NOMO-1 treated with dmso at 0.1 percent for 144 hours (cell line): Measurements from ENCODE around the gene NR6A1.

Source experiments
- DNase-seq: peaks from one replicate; lab custom pipeline; 2025; ENCODE audit not compliant: unreplicated experiment; lab: John Stamatoyannopoulos, UW

Gene NR6A1

DNA sequence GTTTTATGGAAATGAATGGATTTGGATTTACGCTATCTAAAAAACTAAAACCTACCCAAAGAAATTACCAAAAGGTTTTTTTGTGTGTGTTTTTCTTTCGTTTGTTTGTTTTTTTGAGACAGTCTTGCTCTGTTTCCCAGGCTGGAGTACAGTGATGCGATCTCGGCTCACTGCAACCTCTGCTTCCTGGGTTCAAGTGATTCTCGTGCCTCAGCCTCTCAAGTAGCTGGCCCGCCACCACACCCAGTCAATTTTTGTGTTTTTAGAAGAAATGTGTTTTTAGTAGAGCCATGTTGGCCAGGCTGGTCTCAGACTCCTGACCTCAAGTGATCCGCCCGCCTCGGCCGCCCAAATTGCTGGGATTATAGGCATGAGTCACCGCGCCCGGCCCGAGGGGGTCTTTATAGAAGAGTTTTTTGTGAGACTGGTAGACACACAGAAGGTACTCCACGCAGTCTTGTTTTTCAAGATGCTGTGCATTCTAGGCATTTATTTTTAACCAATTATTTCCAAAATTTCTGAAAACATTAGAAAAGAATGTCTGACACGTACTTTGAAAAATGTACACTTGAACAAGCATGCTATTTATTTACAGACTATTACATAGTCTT, 75.7 kb downstream of the NR6A1 start:
- DNase-seq, result no peak

DNA sequence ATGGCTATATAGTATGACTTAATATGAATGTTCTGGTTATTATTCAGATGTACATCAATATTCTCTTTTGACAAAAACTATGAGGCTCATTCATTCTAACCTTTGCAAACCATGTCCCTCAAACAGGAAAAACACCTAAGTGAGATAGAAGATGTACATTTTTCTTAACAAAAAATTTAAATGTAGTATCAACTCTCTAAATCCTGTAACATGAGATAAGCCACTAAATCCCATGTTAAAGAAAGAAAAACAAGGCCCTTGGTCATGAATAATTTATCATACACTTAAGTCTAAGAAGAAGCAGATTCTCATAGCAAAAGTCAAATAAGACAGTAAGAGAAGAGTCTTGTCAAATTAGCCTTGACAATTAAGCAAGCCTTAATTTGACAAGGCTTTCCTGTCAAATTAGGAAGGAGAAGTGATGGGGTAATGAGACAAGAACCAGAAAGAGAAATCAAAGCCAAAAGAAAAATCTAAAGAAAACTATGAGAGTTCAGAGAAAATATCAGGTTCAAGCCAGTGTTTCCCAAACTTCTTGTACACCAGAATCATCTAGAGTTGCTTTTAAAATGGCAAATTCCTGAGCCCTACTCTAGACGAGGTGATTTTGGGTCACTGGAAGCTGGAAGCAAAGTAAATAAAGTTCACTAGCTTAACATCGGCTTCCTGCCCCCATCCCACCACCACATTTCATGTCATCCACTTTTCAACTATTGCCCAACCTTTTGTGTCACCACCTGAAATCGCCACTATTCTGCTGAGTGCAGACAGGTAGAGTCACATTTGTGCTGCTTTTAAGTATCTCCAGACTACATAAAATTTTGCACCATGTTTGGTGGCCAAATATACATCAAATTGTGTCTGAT, 76.5 kb downstream of the NR6A1 start:
- no peak for DNase-seq

DNA sequence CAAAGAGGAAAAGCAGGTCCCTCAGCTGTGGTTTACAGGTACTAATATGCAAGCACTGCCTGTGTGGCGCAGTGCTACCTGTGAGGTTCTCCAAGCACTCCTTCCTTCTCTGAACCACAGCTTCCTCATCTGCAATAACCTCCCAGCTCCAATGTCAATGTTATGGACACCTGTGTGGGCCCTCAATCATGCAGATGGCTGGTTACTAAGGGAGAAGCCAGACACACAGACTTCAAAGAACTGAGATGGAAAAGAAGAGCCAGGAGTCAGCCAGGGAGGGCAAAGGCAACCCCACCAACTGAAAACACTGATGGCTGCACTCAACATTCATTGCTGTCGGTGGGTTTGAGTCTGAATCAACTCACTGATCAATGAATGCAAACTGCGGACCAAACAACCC, 77.7 kb downstream of the NR6A1 start:
- DNase-seq, result no peak

DNA sequence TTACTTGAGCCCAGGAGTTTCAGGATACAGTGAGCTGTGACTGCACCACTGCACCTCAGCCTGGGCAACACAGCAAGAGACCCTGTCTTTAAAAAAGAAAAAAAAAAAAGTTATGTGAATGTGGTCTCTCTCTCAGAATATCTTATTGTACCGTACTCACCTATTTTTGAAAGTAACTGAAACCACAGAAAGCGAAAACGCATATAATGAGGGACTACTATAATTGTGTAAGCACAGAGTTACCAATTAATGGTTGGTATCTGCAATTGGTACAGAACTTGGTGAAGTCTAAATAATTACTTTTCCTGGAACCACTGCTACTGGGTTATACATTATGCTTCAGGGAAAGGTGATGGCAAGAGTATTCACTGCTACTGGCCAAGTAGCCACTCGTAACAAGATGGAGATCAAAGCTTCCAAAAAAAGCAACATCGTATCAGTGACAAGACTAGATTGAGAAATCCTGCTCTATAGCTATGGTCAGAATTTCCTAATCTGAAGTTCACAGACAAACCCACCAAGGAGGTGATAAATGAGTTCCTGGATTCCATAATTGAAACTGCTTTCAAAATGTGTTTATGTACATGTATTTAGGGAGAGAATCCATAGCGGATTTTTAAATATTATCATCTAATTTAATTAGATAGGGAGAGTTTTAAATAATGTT, 82.7 kb downstream of the NR6A1 start:
- DNase-seq, result no peak

DNA sequence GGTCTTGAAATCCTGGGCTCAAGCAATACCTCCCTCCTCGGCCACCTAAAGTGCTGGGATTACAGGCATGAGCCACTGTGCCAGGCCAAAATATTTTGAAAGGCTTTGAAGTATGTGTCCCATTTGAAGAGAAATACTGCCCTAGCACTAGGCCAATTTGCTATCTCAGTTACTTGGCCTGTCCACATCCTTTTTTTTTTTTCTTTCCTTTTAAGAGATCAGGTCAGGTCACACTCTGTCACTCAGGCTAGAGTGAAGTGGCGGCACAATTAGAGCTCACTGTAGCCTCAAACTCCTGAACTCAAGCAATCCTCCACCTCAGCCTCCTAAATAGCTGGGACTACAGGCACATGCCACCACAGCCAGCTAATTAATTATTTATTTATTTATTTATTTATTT, 84.2 kb downstream of the NR6A1 start:
- DNase-seq, result no peak

DNA sequence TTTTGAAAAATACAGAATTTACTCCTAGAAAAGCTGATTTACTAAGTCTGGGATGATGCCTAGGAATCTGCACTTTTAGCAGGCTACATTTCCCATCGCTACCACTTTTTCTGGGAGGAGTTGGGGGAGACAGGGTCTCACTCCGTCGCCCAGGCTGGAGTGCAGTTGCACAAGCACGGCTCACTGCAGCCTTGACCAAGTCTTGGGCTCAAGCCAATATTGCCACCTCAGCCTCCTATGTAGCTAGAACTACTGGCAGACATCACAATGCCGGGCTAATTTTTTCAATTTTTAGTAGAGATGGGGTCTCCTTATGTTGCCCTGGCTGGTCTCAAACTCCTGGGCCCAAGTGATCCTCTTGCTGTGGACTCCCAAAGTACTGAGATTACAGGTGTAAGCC, 85.9 kb downstream of the NR6A1 start:
- no peak for DNase-seq

DNA sequence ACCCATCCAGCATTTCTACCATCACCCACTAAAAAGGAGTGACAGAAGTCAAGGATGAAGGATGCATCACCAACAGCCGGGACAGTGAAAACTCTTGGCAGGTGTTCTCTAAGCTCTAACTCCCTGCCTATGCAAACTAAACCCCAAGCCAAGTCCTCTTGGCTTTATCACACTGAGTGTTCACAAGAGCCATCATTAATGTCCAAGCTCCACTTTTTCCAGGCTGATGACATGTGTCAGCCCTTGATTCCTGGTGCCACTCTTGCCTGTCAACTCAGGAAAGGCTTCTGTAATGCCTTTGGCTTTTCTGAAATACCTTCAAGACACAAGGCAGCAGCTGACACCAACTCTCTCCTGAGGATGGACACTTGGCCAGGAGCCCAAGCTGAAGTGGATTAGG, 86.9 kb downstream of the NR6A1 start:
- no peak for DNase-seq

DNA sequence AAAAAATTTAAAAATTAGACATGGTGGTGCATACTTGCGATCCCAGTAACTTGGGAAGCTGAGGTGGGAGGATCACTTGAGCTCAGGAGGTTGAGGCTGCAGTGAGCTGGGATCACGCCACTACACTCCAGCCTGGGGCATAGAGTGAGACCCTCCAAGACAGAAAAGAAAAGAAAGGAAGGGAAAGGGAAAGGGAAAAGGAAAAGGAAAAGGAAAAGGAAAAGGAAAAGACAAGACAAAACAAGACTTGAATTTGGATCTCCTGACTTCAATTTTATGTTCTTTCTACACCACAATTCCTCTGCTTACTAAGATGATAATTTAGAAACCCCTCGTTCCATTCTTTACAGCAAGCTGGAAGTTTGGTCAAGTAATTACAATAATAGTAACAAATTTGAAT, 88.1 kb downstream of the NR6A1 start:
- no peak for DNase-seq

DNA sequence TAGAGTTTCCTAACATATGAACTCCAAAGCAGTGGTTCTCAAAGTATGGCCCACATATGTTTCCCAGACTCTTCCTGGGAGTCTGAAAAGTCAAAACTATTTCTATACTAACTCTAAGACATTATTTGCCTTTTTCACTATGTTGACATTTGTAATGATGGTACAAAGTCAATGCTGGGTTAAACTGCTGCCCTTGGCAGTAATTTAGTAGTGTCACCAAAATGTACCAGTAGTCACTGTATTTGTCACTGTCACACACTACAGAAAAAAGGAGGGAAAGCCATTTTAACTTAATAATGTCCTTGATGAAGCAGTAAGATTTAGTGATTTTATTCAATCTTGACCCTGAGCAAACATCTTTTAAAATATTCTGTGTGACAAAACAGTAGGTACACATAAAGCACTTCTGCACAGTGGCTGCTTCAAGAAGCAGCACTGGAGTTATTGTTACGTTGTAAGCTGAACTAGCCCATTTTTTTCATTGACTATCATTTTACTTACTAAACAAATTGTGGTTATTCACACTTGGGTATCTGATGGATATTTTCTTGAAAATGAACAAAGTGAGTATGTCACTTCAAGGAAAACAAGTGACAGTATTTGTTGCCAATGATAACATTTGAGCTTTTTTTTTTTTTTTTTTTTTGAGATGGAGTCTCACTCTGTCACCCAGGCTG, 90.3 kb downstream of the NR6A1 start:
- no peak for DNase-seq

DNA sequence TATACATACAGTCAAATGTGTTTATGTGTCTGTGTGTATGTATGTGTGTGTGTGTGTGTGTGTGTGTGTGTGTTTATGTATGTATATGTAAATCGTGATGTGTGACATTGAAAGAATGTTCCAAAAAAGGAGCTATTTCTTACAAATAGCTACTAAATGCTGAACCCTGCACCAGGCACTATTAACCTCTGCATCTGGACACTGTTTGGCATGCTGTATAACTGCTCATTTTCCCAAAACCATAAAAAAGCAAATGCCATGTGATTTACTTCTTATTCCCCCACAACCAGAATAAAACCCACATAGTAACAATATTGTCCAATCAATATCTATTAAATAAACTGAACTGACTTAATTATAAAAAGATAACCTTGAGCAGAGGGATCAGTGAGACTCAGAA, 91.1 kb downstream of the NR6A1 start:
- no peak for DNase-seq

DNA sequence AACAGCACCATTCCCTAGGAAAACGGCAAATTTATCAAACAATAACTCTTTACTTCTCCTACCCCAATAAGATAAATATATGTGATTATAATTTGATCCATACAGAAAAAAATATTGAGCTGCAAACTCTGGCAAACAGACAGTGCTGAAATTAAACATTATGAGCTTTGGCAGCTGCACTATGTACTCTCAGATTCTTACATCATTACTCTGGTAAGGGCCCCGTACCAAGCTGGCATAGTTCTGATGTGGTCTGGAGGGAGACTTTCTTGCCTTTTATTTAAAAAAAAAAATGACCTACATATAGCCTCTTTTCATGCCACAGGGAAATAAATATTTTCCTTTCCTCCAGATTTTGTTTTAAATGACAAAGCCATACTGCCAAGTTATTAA, 95.0 kb downstream of the NR6A1 start:
- no peak for DNase-seq

DNA sequence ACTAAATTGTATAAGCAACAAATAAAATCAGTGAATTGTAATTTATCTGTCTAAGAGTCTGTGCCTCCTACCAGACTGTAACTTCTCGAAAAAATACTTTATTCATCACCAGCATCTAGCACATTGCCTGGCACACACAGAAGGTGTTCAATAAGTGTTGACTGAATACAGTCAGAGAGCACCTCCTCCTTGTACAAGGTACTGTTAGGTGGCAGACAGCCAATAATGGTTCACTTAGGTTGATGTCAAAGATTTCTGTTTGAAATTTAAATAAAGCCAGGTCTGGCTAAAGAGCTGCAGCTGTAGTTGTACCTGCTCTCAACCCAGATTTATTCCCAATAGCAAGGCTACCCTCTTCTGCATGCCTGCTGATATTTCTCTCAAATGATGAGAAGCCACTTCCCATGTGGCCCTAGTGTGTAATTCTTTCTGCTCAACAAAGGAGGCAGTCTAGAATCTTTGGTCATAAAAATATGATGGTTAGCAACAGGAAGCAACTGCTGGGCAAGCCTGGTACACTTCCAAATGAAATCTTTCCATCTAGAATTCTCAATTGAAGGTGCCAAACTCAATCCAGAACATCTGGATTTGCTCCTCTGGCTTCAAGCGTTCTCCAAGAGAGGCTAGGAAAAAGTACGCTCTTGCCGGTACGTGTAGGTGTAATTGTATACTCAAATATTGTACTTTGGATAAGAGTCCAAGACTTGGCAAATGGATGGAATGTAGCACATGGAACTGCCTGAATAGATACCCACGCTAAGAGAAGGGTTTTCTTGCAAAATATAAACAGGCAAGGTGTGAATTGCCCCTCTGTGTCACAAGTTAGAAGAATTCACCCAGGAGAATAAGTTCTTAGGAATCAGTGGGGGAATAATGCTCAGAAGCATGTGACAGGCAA, 95.6 kb downstream of the NR6A1 start:
- DNase-seq, result no peak

DNA sequence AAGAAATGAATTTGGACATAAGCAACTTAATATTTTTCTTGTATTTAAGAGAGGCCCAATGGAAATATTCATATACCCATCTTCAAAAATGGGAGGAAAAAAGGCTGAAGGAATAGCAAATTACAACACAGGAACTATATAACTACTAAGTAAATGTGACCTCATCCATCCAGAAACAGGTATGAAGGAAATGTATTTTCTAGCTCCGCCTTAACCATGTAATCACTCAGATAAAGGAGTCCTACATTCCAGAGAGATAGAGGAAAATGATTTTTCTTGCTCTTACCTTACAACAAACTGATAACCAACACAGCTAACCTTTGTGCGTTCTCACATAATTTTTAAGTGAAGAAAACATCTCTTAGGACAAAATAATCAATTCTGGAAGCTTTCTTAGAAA, 96.5 kb downstream of the NR6A1 start:
- no peak for DNase-seq

DNA sequence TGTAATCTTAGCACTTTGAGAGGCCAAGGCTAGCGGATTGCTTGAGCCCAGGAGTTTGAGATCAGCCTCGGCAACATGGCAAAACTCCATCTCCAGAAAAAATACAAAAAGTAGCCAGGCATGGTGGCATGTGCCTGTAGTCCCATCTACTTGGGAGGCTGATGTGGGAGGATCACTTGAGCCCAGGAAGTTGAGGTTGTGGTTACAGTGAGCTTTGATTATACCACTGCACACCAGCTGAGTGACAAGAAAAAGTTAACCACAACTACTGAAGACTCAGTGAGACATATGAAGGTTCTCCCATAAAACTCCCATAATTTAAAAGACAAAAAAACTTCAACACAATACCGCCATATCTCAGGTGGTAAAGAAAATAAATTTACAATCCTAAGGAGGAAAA, 98.0 kb downstream of the NR6A1 start:
- DNase-seq, result no peak

DNA sequence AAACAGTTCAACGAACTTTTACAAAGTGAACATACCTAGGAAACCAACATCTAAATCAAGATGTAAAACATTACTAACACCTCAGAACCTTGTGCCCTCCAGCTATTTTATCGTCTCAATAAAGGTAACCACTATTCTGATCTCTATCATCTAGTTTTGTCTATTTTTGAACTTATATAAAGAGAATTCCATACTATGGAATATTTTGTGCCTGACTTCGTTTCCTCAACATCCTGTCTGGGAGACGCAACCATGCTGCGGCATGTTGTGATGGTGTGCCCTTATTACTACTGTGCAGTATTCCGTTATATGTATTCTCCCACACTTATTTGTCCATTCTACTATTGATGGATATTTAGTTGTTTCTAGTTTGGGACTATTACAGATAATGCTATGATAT, 99.2 kb downstream of the NR6A1 start:
- DNase-seq, result no peak

DNA sequence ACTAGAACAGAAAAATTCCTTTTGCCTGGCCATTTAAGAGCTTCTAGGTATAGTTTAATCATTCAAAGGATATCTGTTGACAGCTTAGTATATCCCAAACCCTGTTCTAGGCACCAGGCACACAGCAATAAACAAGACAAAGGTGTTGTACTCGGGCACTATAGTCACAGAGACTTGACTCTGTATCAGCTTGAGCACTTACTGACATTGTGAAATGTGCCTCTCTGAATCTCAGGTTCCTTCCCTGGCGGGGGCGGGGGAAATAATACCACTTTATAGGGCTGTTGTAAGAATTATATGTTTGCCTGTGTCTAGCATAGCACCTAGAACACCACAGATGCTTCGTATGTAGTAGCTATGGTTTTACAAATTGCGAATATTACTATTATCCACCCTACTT, 104.5 kb downstream of the NR6A1 start:
- DNase-seq, result no peak

DNA sequence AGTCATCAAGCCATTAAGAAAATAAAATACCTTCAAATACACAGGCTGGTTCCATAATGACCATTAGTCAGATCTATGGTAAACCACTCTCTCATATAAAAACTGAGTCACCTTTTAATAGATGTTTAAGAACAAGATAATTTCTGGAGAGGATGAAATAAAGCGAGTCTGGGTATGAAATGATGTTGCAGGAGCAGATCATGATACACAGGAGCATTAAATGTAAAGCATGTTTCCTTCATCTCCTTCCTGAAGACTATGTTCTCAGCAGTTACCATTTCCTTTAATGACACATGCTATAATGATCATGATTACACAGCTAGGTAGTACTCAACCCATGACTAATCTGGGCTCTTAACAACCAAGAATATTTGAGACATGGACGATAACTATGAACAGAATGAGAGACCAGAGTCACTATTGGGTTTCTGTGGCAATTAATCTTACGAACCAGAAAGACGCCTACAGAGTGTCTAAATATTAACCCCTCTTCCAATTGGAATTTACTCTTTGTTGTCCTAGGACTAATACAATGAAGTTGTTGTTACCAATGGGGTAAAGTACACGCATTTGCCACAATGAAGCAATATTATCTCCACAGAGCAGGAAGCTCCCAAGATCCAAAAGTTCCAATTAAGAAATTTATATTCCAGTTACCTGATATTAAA, 105.6 kb downstream of the NR6A1 start:
- DNase-seq, result no peak

DNA sequence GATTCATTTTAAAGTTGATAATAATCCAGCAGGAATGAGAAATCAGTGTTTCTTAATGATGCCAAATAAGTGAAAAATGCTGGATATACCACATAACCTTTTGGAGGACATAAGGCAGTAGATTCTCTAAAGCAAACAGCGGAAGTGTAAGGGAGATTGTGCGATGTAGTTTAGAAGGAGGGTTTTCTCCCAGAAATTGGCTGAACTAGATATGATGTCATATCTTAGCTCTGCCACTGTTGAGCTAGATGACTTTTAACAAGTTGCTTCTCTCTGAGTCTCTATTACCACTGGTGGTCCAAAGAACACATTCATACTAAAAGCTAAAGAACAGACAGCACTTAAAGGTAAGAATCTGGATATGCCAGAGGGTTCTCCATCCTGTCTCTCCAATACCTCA, 107.0 kb downstream of the NR6A1 start:
- DNase-seq, result no peak

DNA sequence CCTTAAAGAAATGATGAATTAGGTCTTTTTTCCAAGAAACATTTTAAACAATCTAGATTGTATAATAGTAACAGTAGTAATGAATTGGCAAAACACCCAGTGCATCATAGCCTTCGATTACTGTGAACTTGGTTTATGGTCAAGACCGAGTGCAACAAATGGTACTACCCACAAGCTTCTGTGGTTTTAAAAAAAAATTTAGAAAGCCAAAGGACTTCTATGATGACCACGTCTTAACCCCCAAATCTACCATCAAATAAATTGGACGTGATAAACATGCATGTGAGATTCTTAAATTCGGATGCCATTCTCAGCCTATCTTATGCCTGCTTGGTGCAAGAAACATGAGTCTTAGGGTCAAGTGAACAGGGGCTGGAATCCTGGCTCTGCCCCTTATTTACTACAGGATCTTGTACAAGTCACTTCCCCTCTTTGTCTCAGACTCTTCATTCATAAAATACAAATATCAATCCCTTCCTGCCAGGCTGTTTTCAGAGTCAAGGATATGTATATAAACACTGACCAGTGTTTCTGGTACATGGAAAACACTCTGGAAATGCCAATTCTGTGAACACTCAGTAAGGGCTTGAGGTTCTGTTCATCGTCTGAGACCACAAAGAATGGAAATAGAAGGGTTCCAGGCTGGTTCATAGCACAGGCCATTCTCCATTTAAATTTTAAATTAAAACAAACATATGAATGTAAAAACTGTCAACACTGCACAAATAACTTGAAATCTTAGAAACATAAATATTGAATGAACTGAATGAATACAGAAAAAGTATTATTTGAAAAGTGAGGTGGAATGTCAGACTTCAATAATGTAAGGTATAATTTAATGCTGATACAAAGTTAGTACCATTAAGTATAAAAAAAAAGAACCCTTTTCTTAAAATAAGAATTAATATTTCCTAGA, 107.8 kb downstream of the NR6A1 start:
- DNase-seq, result no peak
